Endodermal cell (in vitro differentiated cells): ENCODE measurements around the gene KRTAP12-4. TPM values are rescaled to one million over a fixed set of nuclear protein-coding genes. Genes with fewer than 3 reads are reported as not detected.
"Not testable (repeated sequence)": the region's sequence is repeated elsewhere in the genome, so short reads cannot be mapped to it uniquely, and the experiment has no call there.

ENCODE experiments used
- DNase-seq: peaks from one replicate; pipeline ENCODE4 v3.0.0-alpha.2; 2017
- H3K27ac ChIP-seq: 2 replicates; pipeline ENCODE4 v1.5.1; 2013; ENCODE audit warnings: mild to moderate bottlenecking, low read depth, low read length, moderate library complexity
- H3K27me3 ChIP-seq: 2 replicates; pipeline ENCODE4 v1.6.1; 2013; ENCODE audit warnings: mild to moderate bottlenecking, low read length, moderate library complexity; ENCODE audit not compliant: insufficient read depth, control insufficient read depth, poor library complexity, severe bottlenecking
- H3K36me3 ChIP-seq: 2 replicates; pipeline ENCODE4 v1.7.0; 2013; ENCODE audit warnings: mild to moderate bottlenecking, low read length, moderate library complexity; ENCODE audit not compliant: control insufficient read depth, insufficient read depth
- H3K4me1 ChIP-seq: one replicate; pipeline ENCODE4 v1.7.0; 2013; ENCODE audit warnings: low read length; ENCODE audit not compliant: control insufficient read depth, insufficient read depth
- H3K4me3 ChIP-seq: 2 replicates; pipeline ENCODE4 v1.5.1; 2013; ENCODE audit warnings: mild to moderate bottlenecking, low read length, moderate library complexity
- H3K9ac ChIP-seq: 2 replicates; pipeline ENCODE4 v1.6.1; 2013; ENCODE audit warnings: mild to moderate bottlenecking, low read length, moderate library complexity; ENCODE audit not compliant: poor library complexity, severe bottlenecking; ENCODE audit errors: extremely low read depth
- H3K9me3 ChIP-seq: 2 replicates; pipeline ENCODE4 v1.6.1; 2013; ENCODE audit warnings: mild to moderate bottlenecking, low read length, moderate library complexity; ENCODE audit not compliant: control insufficient read depth
- H3K27ac Mint-ChIP-seq: 2 replicates; pipeline ENCODE4 v1.8.0; 2020; ENCODE audit warnings: mixed read lengths
- H3K27me3 Mint-ChIP-seq: 2 replicates; pipeline ENCODE4 v1.8.0; 2021; ENCODE audit warnings: mild to moderate bottlenecking, mixed read lengths; ENCODE audit not compliant: insufficient read depth
- H3K36me3 Mint-ChIP-seq: 2 replicates; pipeline ENCODE4 v1.8.0; 2020; ENCODE audit warnings: low read depth, mixed read lengths
- H3K4me1 Mint-ChIP-seq: 2 replicates; pipeline ENCODE4 v1.8.0; 2020; ENCODE audit warnings: mixed read lengths
- H3K4me3 Mint-ChIP-seq: 2 replicates; pipeline ENCODE4 v1.8.0; 2020; ENCODE audit warnings: mild to moderate bottlenecking, moderate library complexity, mixed read lengths
- H3K9me3 Mint-ChIP-seq: 2 replicates; pipeline ENCODE4 v1.8.0; 2020; ENCODE audit warnings: mild to moderate bottlenecking, mixed read lengths
- CTCF ChIP-seq: fragments of 200-600 bp; sonication (generic); conservative IDR thresholded peaks from 2 replicates; pipeline ENCODE4 v1.5.0; 2021; ENCODE audit warnings: antibody characterized with exemption, mild to moderate bottlenecking
- WGBS, 2 experiments: methylation state at CpG; one replicate each; pipeline versions ENCODE4 v1.1.5 to v1.1.7; 2013; ENCODE audit warnings: missing lambda C conversion rate in 2 of 2, mixed read lengths in 1 of 2; ENCODE audit not compliant: insufficient coverage in 1 of 2, insufficient read length in 1 of 2; 5-methylcytosine and 5-hydroxymethylcytosine counted together
- total RNA-seq, 2 donors: library from RNA; stranded (reverse); fragmentation: NEBNext Ultra II Directional in 1 of 2; extraction: Animal tissue kit (Norgen Biotek cat#: 25700) in 1 of 2; gene quantifications; 2 replicates in 1 of 2; 3 replicates in 1 of 2; pipeline ENCODE4 v1.2.1, GENCODE V29; 2021

The KRTAP12-4 gene
- total RNA-seq, 2 donors from 2014 or later, result not detected

GRCh38 chr21:44611551-44611950 is 42.9 kb downstream of the KRTAP12-4 start:
- 91% methylated on average over 4 of the region's 4 CpGs; no CpG with 5 or more reads in 1 of the 2 experiments for WGBS, 2 experiments

GRCh38 chr21:44610157-44610843 is 44.2 kb downstream of the KRTAP12-4 start:
- not testable (repeated sequence) for H3K36me3 ChIP-seq, H3K36me3 Mint-ChIP-seq, DNase-seq, H3K4me1 Mint-ChIP-seq, H3K27ac Mint-ChIP-seq, H3K4me1 ChIP-seq, H3K9ac ChIP-seq, H3K27me3 Mint-ChIP-seq, H3K4me3 ChIP-seq, H3K27me3 ChIP-seq, H3K27ac ChIP-seq, H3K4me3 Mint-ChIP-seq
- 93 to 94% methylated on average over 5 to 7 of the region's 7 CpGs for WGBS, 2 experiments
- H3K9me3 Mint-ChIP-seq, result peaks cover 34% of the 10 kb centered on the region
- peaks cover 29% of the 10 kb centered on the region for H3K9me3 ChIP-seq

More at GRCh38 chr21:44611551-44611950, 42.9 kb downstream of the KRTAP12-4 start:
- H3K4me1 Mint-ChIP-seq, result no peaks in the 10 kb centered on the region
- H3K4me1 ChIP-seq, result no peaks in the 10 kb centered on the region
- no peaks in the 10 kb centered on the region for H3K36me3 ChIP-seq
- no peak overlapping the region for H3K27ac Mint-ChIP-seq
- H3K4me3 ChIP-seq, result no peak overlapping the region
- TF ChIP-seq CTCF, result no peak
- H3K27ac ChIP-seq, result no peak overlapping the region
- H3K9me3 Mint-ChIP-seq, result peaks cover 34% of the 10 kb centered on the region
- H3K27me3 Mint-ChIP-seq, result peaks cover 2% of the 10 kb centered on the region
- H3K9ac ChIP-seq, result no peak overlapping the region
- no peak overlapping the region for H3K4me3 Mint-ChIP-seq
- peaks cover 2% of the 10 kb centered on the region for H3K36me3 Mint-ChIP-seq
- peaks cover 26% of the 10 kb centered on the region for H3K9me3 ChIP-seq
- DNase-seq, result no peak
- H3K27me3 ChIP-seq, result no peaks in the 10 kb centered on the region

- H3K4me3 Mint-ChIP-seq, result no peak overlapping the region
- Histone ChIP-seq H3K4me1 (no peaks in the 10 kb centered on the region), H3K27ac (no peak overlapping the region), H3K9ac (no peak overlapping the region), H3K36me3 (no peaks in the 10 kb centered on the region), H3K27me3 (no peaks in the 10 kb centered on the region), H3K4me3 (no peak overlapping the region), H3K9me3 (peaks cover 29% of the 10 kb centered on the region)
- H3K36me3 Mint-ChIP-seq, result peaks cover 2% of the 10 kb centered on the region
- DNase-seq, result no peak
- peaks cover 37% of the 10 kb centered on the region for H3K9me3 Mint-ChIP-seq
- H3K4me1 Mint-ChIP-seq, result no peaks in the 10 kb centered on the region
- H3K27me3 Mint-ChIP-seq, result no peaks in the 10 kb centered on the region
- H3K27ac Mint-ChIP-seq, result no peak overlapping the region
- TF ChIP-seq CTCF, result no peak
Measured at GRCh38 chr21:44609193-44609592, 45.3 kb downstream of the KRTAP12-4 start.

GRCh38 chr21:44606495-44606894 is 48.0 kb downstream of the KRTAP12-4 start:
- no peak for TF ChIP-seq CTCF
- H3K9me3 Mint-ChIP-seq, result peaks cover 31% of the 10 kb centered on the region
- WGBS, 2 experiments, result 80 to 81% methylated on average over 2 to 3 of the region's 4 CpGs

More at GRCh38 chr21:44606495-44606894, 48.0 kb downstream of the KRTAP12-4 start:
- Mint-ChIP-seq H3K4me3 (no peak overlapping the region), H3K27me3 (no peaks in the 10 kb centered on the region), H3K27ac (no peak overlapping the region), H3K4me1 (no peaks in the 10 kb centered on the region), H3K36me3 (peaks cover 2% of the 10 kb centered on the region)
- H3K9ac ChIP-seq, result no peak overlapping the region
- H3K27me3 ChIP-seq, result no peaks in the 10 kb centered on the region
- peaks cover 28% of the 10 kb centered on the region for H3K9me3 ChIP-seq
- no peak overlapping the region for H3K4me3 ChIP-seq
- H3K27ac ChIP-seq, result no peak overlapping the region
- no peaks in the 10 kb centered on the region for H3K36me3 ChIP-seq
- H3K4me1 ChIP-seq, result no peaks in the 10 kb centered on the region
- no peak for DNase-seq
